Measurements from ENCODE around the gene NDUFS8.

NDUFS8 gene

DNA sequence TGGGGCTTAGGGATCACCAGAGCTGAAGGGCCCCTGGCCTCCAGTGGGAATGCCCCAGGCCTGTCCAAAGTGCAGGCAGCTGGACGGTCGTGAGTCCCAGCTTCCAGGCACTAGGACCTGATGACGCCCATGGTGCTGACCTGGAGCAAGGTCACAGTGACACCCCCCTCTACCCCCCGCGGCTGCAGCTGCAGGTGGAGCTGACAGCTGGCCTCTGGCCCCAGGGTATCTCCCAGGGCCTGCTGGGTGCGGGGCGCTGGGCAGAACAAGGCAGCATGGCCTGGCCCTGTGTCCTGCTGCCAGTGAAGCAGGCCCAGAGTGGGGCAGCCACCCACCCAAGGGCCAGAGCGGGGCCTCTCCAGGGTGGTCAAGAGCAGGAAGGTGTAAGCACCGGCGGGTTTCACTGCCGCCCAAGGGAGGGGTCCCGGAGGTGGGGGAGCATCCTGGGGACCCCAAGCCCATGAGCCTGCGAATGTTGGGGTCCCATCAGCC, 7.8 kb downstream of the NDUFS8 start:
- DNase-seq: no peak

DNA sequence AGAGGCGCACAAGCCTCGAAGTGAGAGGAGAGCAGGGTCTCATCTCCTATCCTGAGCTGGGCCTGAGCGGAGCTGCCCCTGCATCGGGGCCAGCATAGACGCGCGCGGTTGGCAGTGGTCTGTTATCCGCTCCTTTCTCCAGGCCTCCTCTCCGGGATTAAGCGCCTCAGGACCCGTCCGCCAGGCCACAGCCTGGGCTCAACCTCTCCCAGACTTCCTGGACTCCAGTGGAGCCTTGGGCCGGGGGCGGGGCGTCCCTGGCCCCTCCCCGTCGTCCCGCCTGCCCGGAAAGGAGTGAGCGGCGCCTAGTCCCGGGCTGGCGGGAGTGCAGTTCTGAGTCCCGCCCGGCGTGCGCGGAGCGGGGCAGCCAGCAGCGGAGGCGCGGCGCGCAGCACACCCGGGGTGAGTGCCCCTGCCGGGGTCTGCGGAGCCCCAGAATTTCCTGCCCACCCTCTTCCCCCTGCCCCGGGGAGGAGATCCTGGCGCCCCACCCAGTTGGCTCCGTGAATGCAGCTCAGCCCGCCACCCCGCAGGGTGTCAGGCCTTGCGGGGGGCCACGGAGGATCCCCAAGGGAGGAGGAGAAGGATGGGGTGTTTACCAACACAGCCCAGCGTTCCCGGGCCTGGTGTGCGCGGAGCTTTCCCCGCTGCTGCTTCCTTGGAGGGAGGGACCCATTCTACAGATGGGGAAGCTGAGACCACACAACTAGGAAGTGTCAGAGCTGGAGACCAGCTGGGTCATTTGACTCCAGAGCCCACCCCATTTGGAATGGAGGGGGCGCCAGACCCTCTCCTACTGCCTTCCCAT, 8.4 kb downstream of the NDUFS8 start, which contains the start of gene TCIRG1:
TCIRG1 (plus strand) TSS at position 308 of the 808 bp plus-strand sequence. CDS start 2,247 bp downstream, outside the sequence.
- no peak for DNase-seq

DNA sequence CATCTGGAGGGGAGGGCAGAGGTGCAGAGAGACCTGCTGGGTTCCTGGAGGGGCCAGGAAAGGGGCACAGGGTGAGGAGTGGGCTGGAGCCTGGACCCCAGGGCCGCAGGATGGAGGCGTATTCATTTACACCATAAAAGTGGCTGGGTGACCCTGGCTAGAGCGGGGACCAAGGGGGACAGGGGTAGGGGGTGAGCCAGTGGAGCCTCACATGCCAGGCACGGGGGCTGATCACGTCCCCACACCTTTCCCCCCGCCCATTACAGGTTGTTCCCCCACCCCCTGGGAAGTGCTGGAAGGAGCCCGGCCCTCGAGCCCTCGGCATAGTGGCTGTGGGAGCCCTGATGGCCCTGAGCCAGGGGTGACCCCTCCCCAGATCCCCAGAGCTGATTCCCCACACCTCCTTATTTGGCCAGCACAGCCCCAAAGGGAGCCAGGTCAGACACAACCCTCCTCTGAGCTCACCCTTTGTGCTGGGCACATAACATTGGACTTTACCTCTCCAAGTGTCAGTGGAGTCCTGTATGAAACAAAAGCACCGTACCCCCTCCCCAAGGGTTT, 9.1 kb downstream of the NDUFS8 start:
- no peak for DNase-seq

DNA sequence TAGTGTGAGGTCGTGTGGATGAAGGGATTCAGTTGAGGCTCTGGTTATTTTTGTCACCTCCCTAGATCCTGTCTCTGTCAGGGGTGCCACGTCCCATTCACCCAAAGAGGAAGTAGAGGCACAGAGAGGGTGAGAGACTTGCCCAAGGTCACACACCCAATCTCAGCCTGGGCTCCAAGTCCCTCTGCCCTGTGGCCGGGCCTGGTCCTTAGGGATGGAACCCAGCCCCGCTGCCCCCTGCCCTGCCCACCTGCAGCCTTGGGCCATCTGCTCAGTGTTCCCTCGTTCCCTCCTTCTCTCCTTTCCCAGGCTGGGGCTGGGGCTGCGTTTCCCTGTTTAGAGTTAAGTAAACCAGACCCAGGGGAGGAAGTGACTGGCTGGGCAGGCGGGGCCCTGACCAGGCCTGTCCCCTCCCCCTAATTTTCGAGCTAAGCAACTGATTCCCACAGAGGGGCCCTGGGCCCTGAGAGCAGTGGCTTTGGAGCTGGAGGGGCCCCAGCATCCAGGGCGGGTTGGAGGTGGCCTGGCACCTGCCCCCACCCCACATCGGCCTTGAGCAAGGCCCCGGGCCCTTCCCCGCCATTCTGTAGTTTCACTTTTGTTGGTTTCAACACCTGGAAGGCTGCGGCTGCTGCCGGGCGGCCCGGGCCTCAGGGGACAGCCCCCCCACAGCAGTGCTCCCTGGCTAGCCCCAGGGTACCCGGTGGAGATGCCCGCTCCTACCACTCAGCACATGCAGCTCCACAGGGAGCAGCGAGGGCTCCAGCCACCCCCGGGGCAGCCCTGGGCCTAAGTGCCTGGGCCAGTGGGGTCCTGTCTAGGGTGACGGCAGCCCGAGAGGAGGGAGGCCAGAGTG, 9.8 kb downstream of the NDUFS8 start:
- no peak for DNase-seq

GRCh38 chr11:68040957-68041591, 10.6 kb downstream of the NDUFS8 start:
- DNase-seq: no peak

DNA sequence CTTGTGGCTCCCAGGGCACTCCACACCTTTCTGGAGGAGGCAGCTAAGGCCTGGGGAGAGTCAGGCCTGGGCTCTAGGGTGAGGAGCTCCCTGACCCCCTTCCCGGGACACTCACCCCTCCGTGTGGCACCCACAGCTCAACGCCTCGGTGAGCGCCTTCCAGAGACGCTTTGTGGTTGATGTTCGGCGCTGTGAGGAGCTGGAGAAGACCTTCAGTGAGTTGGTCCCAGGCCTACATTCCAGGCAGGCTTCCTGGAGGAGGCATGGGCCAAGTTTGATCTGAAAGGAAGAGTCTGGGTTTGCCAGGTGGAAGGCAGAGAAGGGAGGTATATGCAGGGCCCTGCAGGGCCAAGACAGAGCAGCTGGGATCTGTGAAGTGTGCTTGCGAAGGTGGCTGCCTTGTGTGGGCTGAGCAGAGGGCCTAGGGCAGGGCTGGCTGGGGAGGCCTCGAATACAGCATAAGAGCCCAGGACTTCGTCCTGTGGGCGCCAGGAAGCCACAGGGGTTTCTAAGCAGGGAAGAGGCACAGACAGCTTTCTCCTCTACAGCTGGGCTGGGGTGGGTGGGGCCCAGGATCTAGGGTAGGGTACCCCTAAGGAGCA, 11.2 kb downstream of the NDUFS8 start:
- no peak for DNase-seq

DNA sequence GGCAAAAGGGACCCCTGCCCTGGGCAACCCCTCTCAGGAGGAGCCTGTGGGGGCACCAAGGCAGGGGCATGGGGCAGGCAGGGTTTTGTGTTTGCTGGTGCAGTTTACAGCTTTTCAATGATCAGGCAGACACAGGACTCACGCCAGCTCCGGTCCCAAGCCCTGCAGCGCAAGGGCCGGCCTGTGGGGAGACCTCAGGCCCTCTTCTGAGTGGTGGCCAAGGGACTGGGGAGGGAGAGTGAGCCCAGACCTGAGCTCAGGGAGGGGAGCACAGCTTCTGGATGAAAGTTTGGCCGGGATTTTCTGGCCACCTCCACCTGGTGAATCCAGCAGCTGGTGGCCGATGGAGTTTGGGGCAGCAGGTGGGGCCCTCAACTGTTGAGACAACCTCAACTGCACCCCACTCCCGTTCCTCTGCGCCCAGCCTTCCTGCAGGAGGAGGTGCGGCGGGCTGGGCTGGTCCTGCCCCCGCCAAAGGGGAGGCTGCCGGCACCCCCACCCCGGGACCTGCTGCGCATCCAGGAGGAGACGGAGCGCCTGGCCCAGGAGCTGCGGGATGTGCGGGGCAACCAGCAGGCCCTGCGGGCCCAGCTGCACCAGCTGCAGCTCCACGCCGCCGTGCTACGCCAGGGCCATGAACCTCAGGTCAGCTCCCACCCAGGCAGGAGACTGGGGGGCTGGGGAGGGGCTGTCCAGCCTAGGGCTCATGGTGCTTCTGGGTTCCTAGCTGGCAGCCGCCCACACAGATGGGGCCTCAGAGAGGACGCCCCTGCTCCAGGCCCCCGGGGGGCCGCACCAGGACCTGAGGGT, 11.9 kb downstream of the NDUFS8 start:
- no peak for DNase-seq

DNA sequence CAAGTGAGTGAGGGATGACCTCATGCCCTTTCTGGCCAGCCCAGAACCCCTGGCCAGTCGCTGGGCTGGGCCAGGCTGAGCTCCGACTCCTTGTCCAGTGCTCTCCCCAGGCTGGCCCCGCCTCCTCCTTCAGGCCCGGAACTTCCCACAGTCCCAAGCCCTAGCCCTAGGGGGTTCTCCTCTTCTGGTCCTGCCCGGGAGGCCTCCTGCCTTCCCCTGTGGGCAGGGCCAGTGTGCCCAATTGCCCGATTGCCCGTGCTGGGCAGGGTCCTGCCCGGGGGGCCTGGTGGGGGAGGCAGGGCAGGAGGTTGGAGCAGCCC, 12.5 kb downstream of the NDUFS8 start:
- DNase-seq: no peak

DNA sequence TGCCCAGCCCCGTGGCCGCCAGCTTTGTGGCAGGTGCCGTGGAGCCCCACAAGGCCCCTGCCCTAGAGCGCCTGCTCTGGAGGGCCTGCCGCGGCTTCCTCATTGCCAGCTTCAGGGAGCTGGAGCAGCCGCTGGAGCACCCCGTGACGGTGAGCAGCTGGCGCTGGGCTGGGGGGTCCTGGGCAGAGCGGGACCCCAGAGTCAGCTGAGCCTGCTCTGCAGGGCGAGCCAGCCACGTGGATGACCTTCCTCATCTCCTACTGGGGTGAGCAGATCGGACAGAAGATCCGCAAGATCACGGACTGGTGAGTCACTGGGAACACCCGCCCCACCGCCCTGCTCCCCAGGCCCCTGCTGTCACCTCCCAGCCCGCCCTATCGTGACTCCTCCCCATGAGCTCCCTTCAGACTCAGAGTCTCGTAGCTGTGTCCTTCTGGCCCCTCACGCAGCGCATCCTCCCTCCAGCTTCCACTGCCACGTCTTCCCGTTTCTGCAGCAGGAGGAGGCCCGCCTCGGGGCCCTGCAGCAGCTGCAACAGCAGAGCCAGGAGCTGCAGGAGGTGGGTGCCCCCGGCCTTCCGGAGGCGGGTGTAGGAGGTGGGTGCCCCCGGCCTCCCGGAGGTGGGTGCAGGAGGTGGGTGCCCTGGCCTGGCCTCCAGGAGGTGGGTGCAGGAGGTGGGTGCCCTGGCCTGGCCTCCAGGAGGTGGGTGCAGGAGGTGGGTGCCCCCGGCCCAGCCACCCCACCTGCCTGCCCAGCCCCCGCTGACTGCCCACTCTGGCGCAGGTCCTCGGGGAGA, 13.1 kb downstream of the NDUFS8 start:
- no peak for DNase-seq

GRCh38 chr11:68044145-68044813, 13.8 kb downstream of the NDUFS8 start:
- DNase-seq: no peak

DNA sequence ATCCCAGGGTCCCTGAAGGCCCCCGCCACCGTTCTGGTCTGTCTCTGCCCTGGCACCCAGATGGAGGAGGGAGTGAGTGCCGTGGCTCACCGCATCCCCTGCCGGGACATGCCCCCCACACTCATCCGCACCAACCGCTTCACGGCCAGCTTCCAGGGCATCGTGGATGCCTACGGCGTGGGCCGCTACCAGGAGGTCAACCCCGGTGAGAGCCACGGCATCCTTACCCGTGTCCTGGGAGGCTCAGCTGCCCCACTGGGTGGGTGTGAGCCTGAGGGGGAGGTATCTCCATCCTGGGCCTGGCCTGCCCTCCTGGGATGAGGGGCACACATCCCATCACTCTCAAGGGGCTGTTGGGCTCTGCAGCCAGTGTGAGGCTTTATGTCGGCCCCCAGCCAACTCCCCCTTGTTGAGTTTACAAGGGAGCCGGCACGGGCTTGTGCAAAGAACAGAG, 14.4 kb downstream of the NDUFS8 start:
- no peak for DNase-seq

DNA sequence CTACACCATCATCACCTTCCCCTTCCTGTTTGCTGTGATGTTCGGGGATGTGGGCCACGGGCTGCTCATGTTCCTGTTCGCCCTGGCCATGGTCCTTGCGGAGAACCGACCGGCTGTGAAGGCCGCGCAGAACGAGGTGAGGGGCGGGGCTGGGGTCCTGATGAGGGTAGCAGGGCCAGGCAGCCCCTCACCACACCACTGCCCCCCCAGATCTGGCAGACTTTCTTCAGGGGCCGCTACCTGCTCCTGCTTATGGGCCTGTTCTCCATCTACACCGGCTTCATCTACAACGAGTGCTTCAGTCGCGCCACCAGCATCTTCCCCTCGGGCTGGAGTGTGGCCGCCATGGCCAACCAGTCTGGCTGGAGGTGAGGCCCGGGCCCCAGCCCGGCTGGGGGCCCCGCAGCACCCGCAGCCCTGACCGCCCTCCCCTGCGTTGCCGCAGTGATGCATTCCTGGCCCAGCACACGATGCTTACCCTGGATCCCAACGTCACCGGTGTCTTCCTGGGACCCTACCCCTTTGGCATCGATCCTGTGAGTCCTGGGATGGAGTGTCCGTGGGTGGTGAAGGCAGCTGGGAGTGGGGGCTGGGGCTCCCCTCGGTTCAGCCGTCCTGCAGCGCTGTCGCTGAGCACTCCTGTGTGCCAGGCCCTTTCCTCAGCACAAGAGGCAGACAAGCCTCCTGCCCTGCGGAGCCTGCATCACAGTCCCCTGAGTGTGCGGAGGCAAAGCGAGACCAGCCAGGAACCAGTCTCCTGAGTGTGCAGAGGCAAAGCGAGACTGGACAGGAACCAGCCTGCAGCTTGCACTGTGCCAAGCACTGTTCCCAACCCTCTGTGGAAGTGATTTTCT, 17.2 kb downstream of the NDUFS8 start:
- DNase-seq: no peak

DNA sequence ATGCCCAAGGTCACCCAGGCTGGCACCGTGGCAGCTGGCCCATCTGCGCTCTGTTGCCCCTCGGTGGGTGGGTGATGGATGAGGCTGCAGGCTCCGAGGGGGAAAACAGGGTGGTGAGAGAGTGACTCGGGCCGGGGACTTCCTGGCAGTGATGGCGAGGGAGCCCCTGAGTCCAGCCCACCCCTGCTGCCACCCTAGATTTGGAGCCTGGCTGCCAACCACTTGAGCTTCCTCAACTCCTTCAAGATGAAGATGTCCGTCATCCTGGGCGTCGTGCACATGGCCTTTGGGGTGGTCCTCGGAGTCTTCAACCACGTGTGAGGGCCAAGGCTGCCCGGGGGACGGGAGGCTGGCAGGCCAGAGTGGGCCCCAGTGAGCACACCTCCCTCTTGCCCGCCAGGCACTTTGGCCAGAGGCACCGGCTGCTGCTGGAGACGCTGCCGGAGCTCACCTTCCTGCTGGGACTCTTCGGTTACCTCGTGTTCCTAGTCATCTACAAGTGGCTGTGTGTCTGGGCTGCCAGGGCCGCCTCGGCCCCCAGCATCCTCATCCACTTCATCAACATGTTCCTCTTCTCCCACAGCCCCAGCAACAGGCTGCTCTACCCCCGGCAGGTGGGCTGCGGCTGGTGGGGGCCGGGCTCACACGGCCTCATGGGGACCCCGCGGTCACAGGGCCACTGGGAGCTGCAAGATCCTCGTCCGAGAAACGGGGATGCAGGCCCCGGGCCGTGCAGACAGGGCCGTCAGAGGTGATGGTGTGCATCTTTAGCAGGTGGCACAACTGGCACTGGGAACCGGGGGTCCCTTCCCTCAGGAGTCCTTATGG, 18.4 kb downstream of the NDUFS8 start:
- no peak for DNase-seq

DNA sequence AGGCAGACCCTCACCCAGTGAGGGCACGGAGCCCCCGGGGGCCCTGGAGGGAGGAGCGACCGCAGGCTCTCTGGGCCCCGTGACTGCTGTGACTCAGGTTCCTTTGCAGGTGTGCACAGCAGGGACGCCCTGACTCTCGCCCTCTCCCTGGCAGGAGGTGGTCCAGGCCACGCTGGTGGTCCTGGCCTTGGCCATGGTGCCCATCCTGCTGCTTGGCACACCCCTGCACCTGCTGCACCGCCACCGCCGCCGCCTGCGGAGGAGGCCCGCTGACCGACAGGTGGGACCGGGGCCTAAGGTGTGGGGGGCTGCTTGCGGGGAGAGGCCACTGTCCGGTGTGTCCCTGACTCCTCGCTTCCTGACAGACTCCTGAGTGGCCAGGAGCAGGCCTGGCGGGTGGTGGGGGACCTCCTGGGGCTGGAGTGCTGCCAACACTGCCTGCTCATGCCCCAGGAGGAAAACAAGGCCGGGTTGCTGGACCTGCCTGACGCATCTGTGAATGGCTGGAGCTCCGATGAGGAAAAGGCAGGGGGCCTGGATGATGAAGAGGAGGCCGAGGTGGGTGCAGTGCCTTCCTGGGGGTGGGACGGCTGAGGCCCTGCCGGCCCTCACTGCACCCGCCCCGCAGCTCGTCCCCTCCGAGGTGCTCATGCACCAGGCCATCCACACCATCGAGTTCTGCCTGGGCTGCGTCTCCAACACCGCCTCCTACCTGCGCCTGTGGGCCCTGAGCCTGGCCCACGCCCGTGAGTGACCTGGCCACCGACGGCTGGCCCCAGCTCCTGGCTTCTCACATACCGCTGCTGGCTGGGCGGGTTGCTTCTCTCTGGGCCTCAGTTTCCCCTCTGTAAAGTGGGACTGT, 19.3 kb downstream of the NDUFS8 start:
- no peak for DNase-seq

- no peak for DNase-seq
These were observed 19.9 kb downstream of the NDUFS8 start for GRCh38 chr11:68050371-68050841.

DNA sequence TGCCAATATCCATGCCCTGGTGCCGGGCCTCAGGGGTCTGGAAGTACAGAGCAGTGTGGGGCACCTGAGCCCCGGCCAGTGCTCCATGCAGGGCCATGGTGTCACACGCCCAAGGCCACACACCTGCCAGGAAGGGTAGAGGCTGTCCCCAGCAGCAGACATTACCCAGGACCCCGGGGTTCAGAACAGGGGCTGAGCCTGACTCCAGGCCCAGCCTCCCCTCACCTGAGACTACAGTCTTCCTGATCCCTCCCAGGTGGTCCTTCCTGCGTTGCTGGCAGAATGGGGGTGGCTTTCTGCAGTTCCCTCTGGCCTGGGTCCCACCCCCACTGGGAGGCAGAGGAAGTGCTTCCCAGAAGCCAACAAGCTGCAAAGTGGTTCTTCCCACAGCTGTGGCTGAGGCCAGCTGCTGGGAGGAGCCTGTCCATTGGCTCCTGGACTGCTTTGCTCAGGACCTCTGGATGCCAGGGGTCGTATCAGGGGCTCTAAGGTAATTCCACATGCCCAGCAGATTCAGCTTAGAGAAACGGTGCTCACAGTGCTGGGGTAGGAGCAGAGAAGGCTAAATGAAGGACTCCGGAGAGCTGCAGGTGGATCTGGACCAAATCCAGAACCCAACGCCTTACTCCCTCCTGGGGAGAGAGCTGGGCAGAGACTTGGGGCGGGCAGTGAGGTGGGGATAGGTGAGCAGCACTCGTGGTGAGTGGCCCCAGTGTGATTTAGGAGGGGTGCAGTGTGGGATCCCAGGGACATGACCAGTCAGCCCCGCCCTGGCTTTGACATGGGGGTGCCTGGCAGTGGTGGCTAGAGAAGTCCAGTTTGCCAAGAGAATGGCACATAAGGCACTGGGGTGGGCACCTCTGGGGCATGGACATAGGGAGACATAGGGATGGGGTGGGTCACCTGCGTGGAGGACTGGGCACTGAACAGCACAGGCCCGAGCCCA, 21.0 kb downstream of the NDUFS8 start:
- DNase-seq: no peak

Data from NCI-H187 treated with DMSO at 0.1 percent for 48 hours (cell line).